ENCODE results near the gene SIAH1. TPM values are rescaled to one million over a fixed set of nuclear protein-coding genes. Genes with fewer than 3 reads are reported as not detected.
"Not testable (repeated sequence)": the region's sequence is repeated elsewhere in the genome, so short reads cannot be mapped to it uniquely, and the experiment has no call there.

Gene SIAH1
- total RNA-seq, 1 donor from 2014 or later = 31.1 TPM

DNA sequence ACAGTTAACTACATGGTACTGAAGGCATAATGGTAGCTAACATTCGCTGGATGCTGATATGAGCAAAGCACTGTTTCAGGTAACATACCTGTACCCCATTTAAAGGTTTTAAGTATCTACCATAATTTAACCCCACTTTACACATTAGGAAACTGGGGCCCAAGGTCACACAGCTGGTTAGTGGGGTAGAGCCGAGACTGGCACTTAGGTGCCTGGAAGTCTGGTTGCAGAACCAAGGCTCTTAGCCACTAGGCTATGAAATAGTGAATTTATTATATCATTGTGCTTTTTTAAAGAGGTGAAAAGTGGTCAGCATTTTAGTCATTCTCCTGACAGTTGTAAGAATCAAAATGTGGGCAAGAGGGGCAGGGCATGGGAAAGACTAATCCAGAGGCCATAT is 25.2 kb downstream of the SIAH1 start:
- Mint-ChIP-seq H3K4me1 (peaks cover 22% of the 10 kb centered on the region), H3K27me3 (ENCODE audit: low read depth) (no peaks in the 10 kb centered on the region), H3K4me3 (no peak overlapping the region), H3K27ac (ENCODE audit: unreplicated experiment) (no peak overlapping the region), H3K9me3 (no peaks in the 10 kb centered on the region), H3K36me3 (ENCODE audit: low read depth) (peaks cover 7% of the 10 kb centered on the region)
- TF ChIP-seq CTCF (conservative IDR thresholded peaks at IDR 0.05) = no peak
- DNase-seq (ENCODE audit: low read depth, low spot score) = no peak

DNA sequence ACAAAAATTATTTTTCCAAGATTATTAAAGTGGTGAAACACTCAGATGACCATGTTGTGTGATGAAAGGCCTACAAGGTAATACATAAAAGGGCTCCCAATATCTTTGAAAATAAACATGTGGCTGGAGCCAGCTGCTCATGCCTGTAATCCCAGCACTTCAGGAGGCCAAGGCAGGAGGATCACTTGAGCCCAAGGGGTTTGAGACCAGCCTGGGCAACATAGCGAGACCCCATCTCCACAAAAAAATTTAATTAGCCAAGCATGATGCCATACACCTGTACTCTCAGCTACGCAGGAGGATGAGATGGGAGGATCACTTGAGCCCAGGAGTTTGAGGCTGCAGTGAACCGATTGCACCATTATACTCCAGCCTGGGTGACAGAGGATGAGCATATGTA is 26.8 kb downstream of the SIAH1 start:
- peaks cover 20% of the 10 kb centered on the region for H3K4me1 Mint-ChIP-seq
- TF ChIP-seq CTCF (conservative IDR thresholded peaks at IDR 0.05) = no peak
- DNase-seq (ENCODE audit: low read depth, low spot score) = no peak
- H3K27ac Mint-ChIP-seq (ENCODE audit: unreplicated experiment) = no peak overlapping the region
- H3K36me3 Mint-ChIP-seq (ENCODE audit: low read depth) = peaks cover 18% of the 10 kb centered on the region
- H3K27me3 Mint-ChIP-seq (ENCODE audit: low read depth) = peaks cover 2% of the 10 kb centered on the region
- peaks cover 3% of the 10 kb centered on the region for H3K9me3 Mint-ChIP-seq
- no peak overlapping the region for H3K4me3 Mint-ChIP-seq

- peaks cover 17% of the 10 kb centered on the region for H3K4me1 Mint-ChIP-seq
- no peak for TF ChIP-seq CTCF (conservative IDR thresholded peaks at IDR 0.05)
- H3K27me3 Mint-ChIP-seq (ENCODE audit: low read depth) = peaks cover 2% of the 10 kb centered on the region
- peaks cover 3% of the 10 kb centered on the region for H3K9me3 Mint-ChIP-seq
- no peak overlapping the region for H3K4me3 Mint-ChIP-seq
- no peak overlapping the region for H3K27ac Mint-ChIP-seq (ENCODE audit: unreplicated experiment)
- no peak for DNase-seq (ENCODE audit: low read depth, low spot score)
- peaks cover 20% of the 10 kb centered on the region for H3K36me3 Mint-ChIP-seq (ENCODE audit: low read depth)
These were observed 28.4 kb downstream of the SIAH1 start for GRCh38 chr16:48356633-48357376.

DNA sequence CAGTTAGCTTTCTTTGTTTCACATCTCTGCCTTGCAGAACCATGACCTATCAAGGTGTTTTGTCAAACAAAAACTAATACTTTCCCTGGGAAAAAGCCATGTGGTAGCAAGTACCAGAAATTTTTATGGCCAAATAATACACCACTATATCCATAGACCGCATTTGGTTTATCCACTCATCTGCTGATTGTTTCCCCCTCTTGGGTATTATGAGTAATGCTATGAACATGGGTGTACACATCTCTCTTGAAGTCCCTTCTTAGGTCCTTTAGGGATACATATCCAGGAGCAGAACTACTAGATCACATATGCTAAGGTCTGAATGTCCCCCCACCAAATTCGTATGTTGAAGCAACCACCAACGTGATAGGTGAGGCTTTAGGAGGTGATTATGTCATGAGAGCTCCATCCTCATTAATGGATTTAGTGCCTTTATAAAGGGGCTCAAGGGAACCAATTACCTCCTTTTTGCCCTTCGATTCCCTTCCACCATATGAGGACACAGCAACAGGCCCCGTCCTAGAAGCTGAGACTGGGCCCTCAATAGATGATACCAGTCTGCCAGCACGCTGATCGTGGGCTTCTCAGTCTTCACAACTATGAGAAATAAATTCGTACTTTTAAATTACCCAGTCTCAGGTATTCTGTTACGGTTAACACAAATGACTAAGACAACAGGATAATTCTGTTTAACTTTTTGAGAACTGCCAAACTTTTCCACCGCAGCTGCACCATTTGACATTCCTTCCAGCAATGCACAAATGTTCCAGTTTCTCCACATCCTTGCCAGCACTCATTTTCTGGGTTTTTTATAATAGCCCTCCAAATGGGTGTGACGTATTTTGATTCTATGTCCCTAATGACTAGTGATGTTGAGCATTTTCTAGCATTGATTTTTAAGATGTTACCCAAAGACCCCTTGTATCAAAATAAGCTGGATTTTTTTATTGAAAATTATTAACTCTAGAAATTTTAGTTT is 30.0 kb downstream of the SIAH1 start:
- H3K4me1 Mint-ChIP-seq = peaks cover 13% of the 10 kb centered on the region
- no peak for TF ChIP-seq CTCF (conservative IDR thresholded peaks at IDR 0.05)
- H3K4me3 Mint-ChIP-seq = no peak overlapping the region
- H3K27me3 Mint-ChIP-seq (ENCODE audit: low read depth) = peaks cover 2% of the 10 kb centered on the region
- H3K36me3 Mint-ChIP-seq (ENCODE audit: low read depth) = peaks cover 25% of the 10 kb centered on the region
- H3K9me3 Mint-ChIP-seq = peaks cover 3% of the 10 kb centered on the region
- DNase-seq (ENCODE audit: low read depth, low spot score) = no peak
- no peak overlapping the region for H3K27ac Mint-ChIP-seq (ENCODE audit: unreplicated experiment)

GRCh38 chr16:48354385-48354784 is 30.8 kb downstream of the SIAH1 start:
- Mint-ChIP-seq H3K36me3 (ENCODE audit: low read depth) (peaks cover 25% of the 10 kb centered on the region), H3K4me1 (peaks cover 13% of the 10 kb centered on the region)
- H3K4me3 Mint-ChIP-seq; H3K27me3 Mint-ChIP-seq (ENCODE audit: low read depth); H3K27ac Mint-ChIP-seq (ENCODE audit: unreplicated experiment); DNase-seq (ENCODE audit: low read depth, low spot score); H3K9me3 Mint-ChIP-seq: not testable (repeated sequence)
